Liver (tissue), 9 donors: ENCODE data around the gene CYP4F11. TPM values are rescaled to one million over a fixed set of nuclear protein-coding genes. Genes with fewer than 3 reads are reported as not detected.
A peak's percentile ranks its signal among the peaks of the same experiment; 100 is the strongest.
"Not testable (repeated sequence)": the region's sequence is repeated elsewhere in the genome, so short reads cannot be mapped to it uniquely, and the experiment has no call there.

Experiments used
- DNase-seq: peaks from one replicate; pipeline ENCODE4 v3.0.0-alpha.2; 2017; ENCODE audit warnings: low spot score
- H3K27ac ChIP-seq, 2 donors: one replicate each; pipeline ENCODE4 v1.7.0; 2013; ENCODE audit warnings: inconsistent platforms in 2 of 2, low read length in 2 of 2, control low read depth in 1 of 2, low read depth in 1 of 2, mild to moderate bottlenecking in 1 of 2
- H3K27me3 ChIP-seq, 4 donors: one replicate each; pipeline versions ENCODE4 v1.6.1 to v1.7.0; 2013; ENCODE audit warnings: low read length in 3 of 4, inconsistent platforms in 1 of 4, mild to moderate bottlenecking in 1 of 4, moderate library complexity in 1 of 4; ENCODE audit not compliant: control insufficient read depth in 4 of 4, insufficient read depth in 4 of 4
- H3K36me3 ChIP-seq, 4 donors: one replicate each; pipeline versions ENCODE4 v1.6.1 to v1.7.0; 2013; ENCODE audit warnings: low read length in 3 of 4, mild to moderate bottlenecking in 3 of 4, low read depth in 1 of 4, moderate library complexity in 1 of 4; ENCODE audit not compliant: control insufficient read depth in 4 of 4, insufficient read depth in 3 of 4
- H3K4me1 ChIP-seq, 4 donors: one replicate each; pipeline versions ENCODE4 v1.6.1 to v1.7.0; 2013; ENCODE audit warnings: low read length in 3 of 4, mild to moderate bottlenecking in 3 of 4, moderate library complexity in 1 of 4; ENCODE audit not compliant: control insufficient read depth in 4 of 4, insufficient read depth in 4 of 4
- H3K4me3 ChIP-seq, 3 donors: one replicate each; pipeline versions ENCODE4 v1.6.1 to v1.7.0; 2013; ENCODE audit warnings: low read length in 3 of 3, control low read depth in 1 of 3, low read depth in 1 of 3, mild to moderate bottlenecking in 1 of 3
- H3K9ac ChIP-seq, 2 donors: one replicate each; pipeline ENCODE4 v1.7.0; 2013; ENCODE audit warnings: low read length in 2 of 2, mild to moderate bottlenecking in 2 of 2, moderate library complexity in 2 of 2, control low read depth in 1 of 2, low read depth in 1 of 2
- H3K9me3 ChIP-seq, 4 donors: one replicate each; pipeline versions ENCODE4 v1.6.1 to v1.7.0; 2013; ENCODE audit warnings: low read length in 3 of 4; ENCODE audit not compliant: control insufficient read depth in 4 of 4
- HNF4A ChIP-seq, 2 donors: conservative IDR thresholded peaks; 2 replicates each; pipeline ENCODE4 v1.6.1; 2016; ENCODE audit warnings: antibody characterized with exemption in 2 of 2, mild to moderate bottlenecking in 2 of 2
- HNF4G ChIP-seq: IDR thresholded peaks from 2 replicates; pipeline ENCODE4 v1.6.1; 2016; ENCODE audit warnings: antibody characterized with exemption
- JUND ChIP-seq, 2 donors: IDR thresholded peaks; 2 replicates each; pipeline ENCODE4 v1.6.1; 2016; ENCODE audit warnings: antibody characterized with exemption in 2 of 2
- RAD21 ChIP-seq, 2 donors: IDR thresholded peaks; 2 replicates each; pipeline ENCODE4 v1.6.1; 2016; ENCODE audit warnings: antibody characterized with exemption in 2 of 2, mild to moderate bottlenecking in 2 of 2
- RXRA ChIP-seq, 2 donors: IDR thresholded peaks; 2 replicates each; pipeline ENCODE4 v1.6.1; 2017 to 2018; ENCODE audit warnings: antibody characterized with exemption in 2 of 2, mild to moderate bottlenecking in 1 of 2
- SP1 ChIP-seq: IDR thresholded peaks from 2 replicates; pipeline ENCODE4 v1.6.1; 2018; ENCODE audit warnings: antibody characterized with exemption, mild to moderate bottlenecking
- TAF1 ChIP-seq: conservative IDR thresholded peaks from 2 replicates; pipeline ENCODE4 v1.6.1; 2016; ENCODE audit warnings: antibody characterized with exemption, mild to moderate bottlenecking
- YY1 ChIP-seq: IDR thresholded peaks from 2 replicates; pipeline ENCODE4 v1.6.1; 2016; ENCODE audit warnings: antibody characterized with exemption, mild to moderate bottlenecking
- WGBS: extraction: QIAGEN DNeasy Blood & Tissue Kit; methylation state at CpG from one replicate; pipeline ENCODE4 v1.1.7; 2013; 5-methylcytosine and 5-hydroxymethylcytosine counted together
- polyA plus RNA-seq, 2 donors: library from polyadenylated mRNA; stranded (reverse) in 1 of 2; unstranded in 1 of 2; fragments of 200-250 nt in 1 of 2; fragments of >200 nt in 1 of 2; fragmentation: Nextera tagmentation in 1 of 2; extraction: Ambion mirVana in 1 of 2; gene quantifications; one replicate each; pipeline versions ENCODE4 v1.2.1 to v1.2.3, GENCODE V29; 2013 to 2015
- total RNA-seq, 2 donors: library from RNA; depleted of rRNA; stranded (reverse); fragments of >200 nt; gene quantifications; one replicate each; pipeline ENCODE4 v1.2.3, GENCODE V29; 2014
- TF ChIP-seq, protein P1 (sequence below): fragments of 150-350 bp; IDR thresholded peaks from 2 replicates; pipeline ENCODE4 v1.5.1; 2017; ENCODE audit warnings: improper control_type of control experiment, low read depth, low read length; ENCODE audit not compliant: missing input control
- TF ChIP-seq, protein P2 (sequence below): IDR thresholded peaks from 2 replicates; pipeline ENCODE4 v1.6.1; 2016; ENCODE audit warnings: antibody characterized with exemption
- TF ChIP-seq, protein P3 (sequence below): IDR thresholded peaks from 2 replicates; pipeline ENCODE4 v1.6.1; 2016; ENCODE audit warnings: antibody characterized with exemption, mild to moderate bottlenecking
- TF ChIP-seq, protein P4 (sequence below): IDR thresholded peaks from 2 replicates; pipeline ENCODE4 v1.6.1; 2016; ENCODE audit warnings: antibody characterized with exemption
- TF ChIP-seq, protein P5 (sequence below): IDR thresholded peaks from 2 replicates; pipeline ENCODE4 v1.6.1; 2016; ENCODE audit warnings: antibody characterized with exemption
- donor health status: healthy.
- donor health status: healthy.
- donor health status: healthy.
- donor health status: healthy.
- donor health status: healthy.

The CYP4F11 gene
- total and polyA plus RNA-seq, 4 donors = 2.1 to 77.4 (median 32.3) TPM

DNA sequence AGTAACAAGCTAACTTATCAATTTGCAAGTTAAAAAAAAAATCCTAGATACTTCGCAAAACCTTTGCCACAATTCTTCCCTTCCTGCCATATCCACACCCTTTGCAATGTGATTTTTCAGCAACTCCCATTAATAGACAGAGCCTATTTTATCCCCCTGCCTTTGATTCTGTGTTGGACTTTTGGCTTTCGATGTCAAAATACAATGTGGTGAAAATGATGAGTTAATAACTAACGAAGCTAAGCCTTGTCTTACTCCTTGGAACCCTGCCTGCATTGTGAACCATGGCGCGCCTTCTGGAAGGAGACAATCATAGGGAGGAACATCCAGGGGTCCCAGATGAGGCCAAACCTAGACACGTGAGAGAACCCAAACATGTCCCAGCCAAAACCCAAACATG lies 42.9 kb downstream of the CYP4F11 start:
- H3K4me3 ChIP-seq = no peak overlapping the region
- TF ChIP-seq SP1 (peak; percentile 21), JUND (IDR thresholded peaks at IDR 0.05) (no peak), HNF4G (no peak), HNF4A (conservative IDR thresholded peaks at IDR 0.05) (peak; percentile 78), TAF1 (no peak), RAD21 (IDR thresholded peaks at IDR 0.05) (no peak), RXRA (IDR thresholded peaks at IDR 0.05) (peak in 1 of 2 donors; percentile 25), YY1 (no peak)
- TF ChIP-seq, protein P1, sequence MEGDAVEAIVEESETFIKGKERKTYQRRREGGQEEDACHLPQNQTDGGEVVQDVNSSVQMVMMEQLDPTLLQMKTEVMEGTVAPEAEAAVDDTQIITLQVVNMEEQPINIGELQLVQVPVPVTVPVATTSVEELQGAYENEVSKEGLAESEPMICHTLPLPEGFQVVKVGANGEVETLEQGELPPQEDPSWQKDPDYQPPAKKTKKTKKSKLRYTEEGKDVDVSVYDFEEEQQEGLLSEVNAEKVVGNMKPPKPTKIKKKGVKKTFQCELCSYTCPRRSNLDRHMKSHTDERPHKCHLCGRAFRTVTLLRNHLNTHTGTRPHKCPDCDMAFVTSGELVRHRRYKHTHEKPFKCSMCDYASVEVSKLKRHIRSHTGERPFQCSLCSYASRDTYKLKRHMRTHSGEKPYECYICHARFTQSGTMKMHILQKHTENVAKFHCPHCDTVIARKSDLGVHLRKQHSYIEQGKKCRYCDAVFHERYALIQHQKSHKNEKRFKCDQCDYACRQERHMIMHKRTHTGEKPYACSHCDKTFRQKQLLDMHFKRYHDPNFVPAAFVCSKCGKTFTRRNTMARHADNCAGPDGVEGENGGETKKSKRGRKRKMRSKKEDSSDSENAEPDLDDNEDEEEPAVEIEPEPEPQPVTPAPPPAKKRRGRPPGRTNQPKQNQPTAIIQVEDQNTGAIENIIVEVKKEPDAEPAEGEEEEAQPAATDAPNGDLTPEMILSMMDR = no peak
- TF ChIP-seq, protein P2, sequence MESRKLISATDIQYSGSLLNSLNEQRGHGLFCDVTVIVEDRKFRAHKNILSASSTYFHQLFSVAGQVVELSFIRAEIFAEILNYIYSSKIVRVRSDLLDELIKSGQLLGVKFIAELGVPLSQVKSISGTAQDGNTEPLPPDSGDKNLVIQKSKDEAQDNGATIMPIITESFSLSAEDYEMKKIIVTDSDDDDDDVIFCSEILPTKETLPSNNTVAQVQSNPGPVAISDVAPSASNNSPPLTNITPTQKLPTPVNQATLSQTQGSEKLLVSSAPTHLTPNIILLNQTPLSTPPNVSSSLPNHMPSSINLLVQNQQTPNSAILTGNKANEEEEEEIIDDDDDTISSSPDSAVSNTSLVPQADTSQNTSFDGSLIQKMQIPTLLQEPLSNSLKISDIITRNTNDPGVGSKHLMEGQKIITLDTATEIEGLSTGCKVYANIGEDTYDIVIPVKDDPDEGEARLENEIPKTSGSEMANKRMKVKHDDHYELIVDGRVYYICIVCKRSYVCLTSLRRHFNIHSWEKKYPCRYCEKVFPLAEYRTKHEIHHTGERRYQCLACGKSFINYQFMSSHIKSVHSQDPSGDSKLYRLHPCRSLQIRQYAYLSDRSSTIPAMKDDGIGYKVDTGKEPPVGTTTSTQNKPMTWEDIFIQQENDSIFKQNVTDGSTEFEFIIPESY = no peak
- TF ChIP-seq, protein P3, sequence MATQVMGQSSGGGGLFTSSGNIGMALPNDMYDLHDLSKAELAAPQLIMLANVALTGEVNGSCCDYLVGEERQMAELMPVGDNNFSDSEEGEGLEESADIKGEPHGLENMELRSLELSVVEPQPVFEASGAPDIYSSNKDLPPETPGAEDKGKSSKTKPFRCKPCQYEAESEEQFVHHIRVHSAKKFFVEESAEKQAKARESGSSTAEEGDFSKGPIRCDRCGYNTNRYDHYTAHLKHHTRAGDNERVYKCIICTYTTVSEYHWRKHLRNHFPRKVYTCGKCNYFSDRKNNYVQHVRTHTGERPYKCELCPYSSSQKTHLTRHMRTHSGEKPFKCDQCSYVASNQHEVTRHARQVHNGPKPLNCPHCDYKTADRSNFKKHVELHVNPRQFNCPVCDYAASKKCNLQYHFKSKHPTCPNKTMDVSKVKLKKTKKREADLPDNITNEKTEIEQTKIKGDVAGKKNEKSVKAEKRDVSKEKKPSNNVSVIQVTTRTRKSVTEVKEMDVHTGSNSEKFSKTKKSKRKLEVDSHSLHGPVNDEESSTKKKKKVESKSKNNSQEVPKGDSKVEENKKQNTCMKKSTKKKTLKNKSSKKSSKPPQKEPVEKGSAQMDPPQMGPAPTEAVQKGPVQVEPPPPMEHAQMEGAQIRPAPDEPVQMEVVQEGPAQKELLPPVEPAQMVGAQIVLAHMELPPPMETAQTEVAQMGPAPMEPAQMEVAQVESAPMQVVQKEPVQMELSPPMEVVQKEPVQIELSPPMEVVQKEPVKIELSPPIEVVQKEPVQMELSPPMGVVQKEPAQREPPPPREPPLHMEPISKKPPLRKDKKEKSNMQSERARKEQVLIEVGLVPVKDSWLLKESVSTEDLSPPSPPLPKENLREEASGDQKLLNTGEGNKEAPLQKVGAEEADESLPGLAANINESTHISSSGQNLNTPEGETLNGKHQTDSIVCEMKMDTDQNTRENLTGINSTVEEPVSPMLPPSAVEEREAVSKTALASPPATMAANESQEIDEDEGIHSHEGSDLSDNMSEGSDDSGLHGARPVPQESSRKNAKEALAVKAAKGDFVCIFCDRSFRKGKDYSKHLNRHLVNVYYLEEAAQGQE = no peak
- TF ChIP-seq, protein P4, sequence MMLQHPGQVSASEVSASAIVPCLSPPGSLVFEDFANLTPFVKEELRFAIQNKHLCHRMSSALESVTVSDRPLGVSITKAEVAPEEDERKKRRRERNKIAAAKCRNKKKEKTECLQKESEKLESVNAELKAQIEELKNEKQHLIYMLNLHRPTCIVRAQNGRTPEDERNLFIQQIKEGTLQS = no peak
- TF ChIP-seq, protein P5, sequence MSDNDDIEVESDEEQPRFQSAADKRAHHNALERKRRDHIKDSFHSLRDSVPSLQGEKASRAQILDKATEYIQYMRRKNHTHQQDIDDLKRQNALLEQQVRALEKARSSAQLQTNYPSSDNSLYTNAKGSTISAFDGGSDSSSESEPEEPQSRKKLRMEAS = no peak
- H3K36me3 ChIP-seq = peaks cover 0 to 21% (median 9%) of the 10 kb centered on the region in 4 donors
- H3K27ac ChIP-seq = no peak overlapping the region
- peaks cover 3 to 38% (median 14%) of the 10 kb centered on the region in 4 donors for H3K4me1 ChIP-seq
- H3K9ac ChIP-seq = no peak overlapping the region
- no peaks in the 10 kb centered on the region for H3K27me3 ChIP-seq
- 60% methylated on average over 6 of the region's 6 CpGs for WGBS
- no peak for DNase-seq
- H3K9me3 ChIP-seq = no peaks in the 10 kb centered on the region

DNA sequence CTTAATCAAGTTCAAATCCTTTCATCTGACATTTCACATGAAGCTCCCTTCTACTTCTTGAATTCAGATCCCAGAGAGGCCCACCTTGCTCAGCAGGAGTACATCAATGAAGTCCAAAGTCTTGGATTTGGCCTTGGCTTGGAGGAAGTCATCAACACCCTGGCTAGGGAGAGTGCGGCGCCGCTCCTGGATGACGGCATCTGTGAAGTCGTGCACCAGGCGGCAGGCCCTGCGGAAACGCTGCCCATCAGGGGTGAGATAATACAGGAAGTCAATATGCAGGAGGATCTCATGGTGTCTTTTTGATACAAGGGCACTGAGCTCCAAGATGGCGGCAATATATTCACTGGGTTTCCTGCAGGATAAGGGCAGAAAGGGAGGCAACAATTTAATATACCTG lies 45.0 kb downstream of the CYP4F11 start:
- Histone ChIP-seq H3K4me1 (peaks cover 0 to 28% (median 12%) of the 10 kb centered on the region in 4 donors), H3K36me3 (peaks cover 0 to 36% (median 15%) of the 10 kb centered on the region in 4 donors)
- DNase-seq, H3K4me3 ChIP-seq, H3K27me3 ChIP-seq, H3K27ac ChIP-seq, H3K9me3 ChIP-seq, H3K9ac ChIP-seq: not testable (repeated sequence)
- WGBS = 92% methylated on average over 9 of the region's 9 CpGs
